Measurements from ENCODE around the gene SLC38A1. TPM values are rescaled to one million over a fixed set of nuclear protein-coding genes. Genes with fewer than 3 reads are reported as not detected.

The SLC38A1 gene
- total RNA-seq, 1 experiment from 2014 or later, result 91.2 TPM

DNA sequence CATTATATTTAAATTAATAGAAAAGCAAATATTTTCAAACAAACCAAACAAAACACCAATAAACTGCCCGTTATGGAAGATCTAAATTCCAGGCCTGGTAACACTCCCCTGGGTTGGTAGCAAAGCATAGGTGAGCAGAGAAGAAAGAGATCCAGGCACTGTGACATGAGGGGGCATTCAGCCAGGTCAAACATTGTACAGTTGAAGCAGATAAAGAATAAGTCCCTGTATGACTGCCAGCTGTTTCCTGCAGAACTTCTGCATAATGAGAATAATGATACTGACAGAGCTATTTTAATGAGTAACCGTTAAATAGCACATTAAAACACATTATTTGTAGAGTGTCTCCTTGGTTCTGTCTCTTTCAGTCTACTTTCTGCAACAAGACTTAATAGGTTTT, 35.4 kb downstream of the SLC38A1 start:
- DNase-seq (ENCODE audit: low spot score), result no peak

- no peak for DNase-seq (ENCODE audit: low spot score)
These were observed 37.9 kb downstream of the SLC38A1 start for GRCh38 chr12:46230983-46231382.

- DNase-seq (ENCODE audit: low spot score), result no peak
These were observed 38.5 kb downstream of the SLC38A1 start for GRCh38 chr12:46230306-46230705.

- DNase-seq (ENCODE audit: low spot score), result no peak
These were observed 41.2 kb downstream of the SLC38A1 start for GRCh38 chr12:46227616-46228015.

DNA sequence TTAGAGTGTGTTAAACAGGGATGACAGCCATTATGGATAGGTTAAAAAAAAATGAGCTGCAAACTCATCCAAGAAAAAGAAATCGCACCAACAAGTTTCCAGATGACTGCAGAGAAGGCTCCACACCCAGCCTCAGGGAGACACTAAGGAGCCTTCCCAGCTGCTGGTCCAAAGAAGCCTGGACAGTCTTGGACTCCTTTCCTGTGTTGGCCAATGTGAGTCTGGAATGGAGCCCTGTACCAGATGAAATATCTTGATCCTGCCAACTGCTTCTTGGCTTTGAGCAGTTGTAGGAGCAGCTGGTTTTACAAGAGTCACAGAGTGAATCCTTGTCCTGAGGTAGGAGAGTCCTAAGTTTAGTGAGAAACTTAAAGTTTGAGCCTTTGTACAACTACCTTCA, 44.5 kb downstream of the SLC38A1 start:
- no peak for DNase-seq (ENCODE audit: low spot score)

DNA sequence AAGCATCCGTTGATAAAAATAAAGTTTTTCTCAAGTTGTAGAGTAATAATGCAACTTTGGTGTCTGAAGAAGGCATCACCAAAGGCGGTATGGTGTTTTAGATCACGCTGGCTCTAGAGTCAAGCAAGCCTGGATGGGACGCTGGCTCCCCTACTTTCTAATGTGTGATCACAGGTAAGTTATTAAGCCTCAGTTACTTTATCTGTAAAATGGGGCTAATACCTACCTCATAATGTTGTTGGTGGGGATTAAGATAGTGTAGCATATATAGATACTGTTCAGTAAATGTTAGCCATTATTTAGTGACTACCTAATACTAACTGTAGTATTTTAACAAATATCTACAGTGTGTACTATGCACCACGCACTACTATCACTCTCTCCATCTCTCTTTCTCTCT, 45.8 kb downstream of the SLC38A1 start:
- DNase-seq (ENCODE audit: low spot score), result no peak

DNA sequence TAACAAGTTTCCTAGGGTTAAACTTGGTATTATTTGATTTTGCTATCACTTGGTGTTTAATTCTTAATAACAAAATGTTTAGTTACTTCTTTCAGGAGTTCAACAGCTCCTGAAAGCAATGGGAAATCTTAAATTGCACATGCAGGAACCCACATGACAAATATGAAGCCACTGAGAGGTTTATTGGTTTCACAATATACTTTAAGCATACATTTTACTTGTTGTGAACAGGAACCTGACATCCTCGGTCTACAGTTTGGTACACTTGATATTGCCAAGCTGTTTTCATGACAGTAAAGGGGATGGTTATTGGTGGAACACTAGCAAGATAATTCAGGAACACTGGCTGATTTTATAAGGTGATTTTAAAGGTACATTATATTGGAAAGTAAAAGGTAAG, 46.2 kb downstream of the SLC38A1 start:
- no peak for DNase-seq (ENCODE audit: low spot score)

GRCh38 chr12:46221255-46222128, 47.4 kb downstream of the SLC38A1 start:
- peak; percentile 46 for DNase-seq (ENCODE audit: low spot score)

DNA sequence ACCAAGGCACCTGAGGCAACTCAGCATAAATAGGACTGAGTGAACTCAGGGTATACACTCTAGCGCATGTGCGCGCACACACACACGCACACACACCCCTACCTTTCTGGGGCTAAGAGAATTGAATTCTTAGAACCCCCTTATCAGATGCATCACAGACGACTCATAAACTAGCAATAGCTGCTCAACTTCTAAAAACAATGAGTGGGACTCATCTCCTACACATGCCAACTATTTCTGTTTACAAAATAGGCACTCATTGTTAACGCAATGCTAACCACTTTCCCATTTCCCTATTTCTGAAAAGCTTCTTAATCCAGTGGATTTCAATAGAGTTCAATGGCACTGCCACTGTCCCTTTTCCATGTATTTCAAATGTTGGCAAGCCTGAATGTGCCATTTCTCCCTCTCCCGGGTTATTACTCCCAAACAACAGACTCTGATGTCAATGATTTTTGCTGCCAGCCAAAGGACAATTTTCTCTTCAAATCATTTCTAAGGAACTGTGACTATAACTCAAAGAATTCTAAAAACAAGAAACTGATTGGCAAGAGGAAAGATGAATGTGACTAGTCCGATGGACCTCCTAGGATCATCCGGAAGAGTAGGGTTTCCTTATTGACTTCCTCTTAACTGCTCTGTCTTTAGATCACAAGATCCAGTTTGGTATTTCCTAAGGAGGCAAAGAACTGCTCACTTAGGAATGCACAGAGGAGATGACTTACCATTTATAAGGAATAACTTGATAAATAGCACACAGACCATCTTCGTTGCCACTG, 48.8 kb downstream of the SLC38A1 start:
- peak; percentile 87 for DNase-seq (ENCODE audit: low spot score)

- no peak for DNase-seq (ENCODE audit: low spot score)
These were observed 49.5 kb downstream of the SLC38A1 start for GRCh38 chr12:46219132-46219876.

DNA sequence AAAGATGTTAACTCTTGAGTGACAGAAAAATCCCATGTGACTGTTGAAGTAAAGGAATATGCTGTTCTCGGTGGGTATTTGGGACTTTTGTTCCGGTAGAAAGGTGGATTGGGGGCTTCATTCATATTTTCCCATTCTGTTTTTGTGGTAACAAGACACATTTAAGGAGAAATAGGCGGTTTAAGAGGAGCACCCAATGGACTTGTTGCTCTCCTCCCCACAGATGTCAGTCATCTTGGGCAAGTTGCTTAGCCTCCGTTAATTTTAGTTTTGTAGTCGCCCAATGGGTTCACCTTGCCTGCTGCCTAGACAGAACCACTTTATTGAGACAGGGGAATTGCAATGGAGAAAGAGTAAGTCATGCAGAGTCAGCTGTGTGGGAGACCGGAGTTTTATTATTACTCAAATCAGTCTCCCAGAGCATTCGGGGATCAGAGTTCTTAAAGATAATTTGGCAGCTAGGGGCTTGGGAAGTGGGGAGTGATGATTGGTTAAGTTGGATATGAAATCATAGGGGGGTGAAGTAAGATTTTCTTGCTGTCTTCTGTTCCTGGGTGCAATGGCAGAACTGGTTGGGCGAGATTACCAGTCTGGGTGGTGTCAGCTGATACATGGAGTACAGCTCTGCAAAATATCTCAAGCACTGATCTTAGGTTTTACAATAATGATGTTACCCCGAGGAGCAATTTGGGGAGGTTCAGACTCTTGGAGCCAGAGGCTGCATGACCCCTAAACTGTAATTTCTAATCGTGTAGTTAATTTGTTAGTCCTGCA, 50.3 kb downstream of the SLC38A1 start:
- no peak for DNase-seq (ENCODE audit: low spot score)

DNA sequence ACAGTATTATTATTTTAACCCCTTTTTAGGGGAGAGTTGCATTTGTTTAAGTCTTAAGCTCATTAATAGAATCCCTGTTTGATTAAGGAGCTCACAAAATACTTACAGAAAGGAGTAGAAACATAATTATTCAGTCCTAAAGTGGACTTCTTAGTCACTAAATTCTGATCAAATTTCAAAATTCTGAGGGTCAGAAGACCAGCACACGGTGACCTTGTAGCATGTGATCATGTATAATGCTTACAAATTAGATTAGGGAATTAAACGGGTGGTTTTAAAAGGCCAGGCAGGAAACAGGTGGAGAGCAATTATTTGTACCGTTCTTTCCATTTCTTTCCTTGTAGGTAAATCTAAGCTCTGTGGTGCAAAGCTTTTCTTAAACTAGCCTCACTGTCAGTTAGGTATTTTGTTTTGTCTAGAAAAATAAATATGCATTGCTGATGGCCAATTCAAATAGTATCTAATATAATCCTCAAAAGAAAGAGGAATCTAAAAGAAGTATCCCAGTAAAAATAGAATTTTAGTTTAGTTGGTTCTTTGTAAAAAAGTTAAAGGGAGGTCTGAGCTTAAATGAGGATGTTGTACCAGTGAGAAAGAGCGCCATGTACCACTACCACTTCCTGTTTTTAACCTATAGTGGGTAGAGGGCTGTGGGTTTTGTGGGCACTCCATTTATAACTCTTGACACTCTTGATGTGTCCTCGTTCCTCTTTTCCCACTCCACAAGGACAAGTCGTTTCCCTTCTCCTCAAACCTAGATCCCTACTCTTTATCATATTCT, 51.1 kb downstream of the SLC38A1 start:
- no peak for DNase-seq (ENCODE audit: low spot score)

- DNase-seq (ENCODE audit: low spot score), result no peak
These were observed 54.0 kb downstream of the SLC38A1 start for GRCh38 chr12:46214668-46215436.

DNA sequence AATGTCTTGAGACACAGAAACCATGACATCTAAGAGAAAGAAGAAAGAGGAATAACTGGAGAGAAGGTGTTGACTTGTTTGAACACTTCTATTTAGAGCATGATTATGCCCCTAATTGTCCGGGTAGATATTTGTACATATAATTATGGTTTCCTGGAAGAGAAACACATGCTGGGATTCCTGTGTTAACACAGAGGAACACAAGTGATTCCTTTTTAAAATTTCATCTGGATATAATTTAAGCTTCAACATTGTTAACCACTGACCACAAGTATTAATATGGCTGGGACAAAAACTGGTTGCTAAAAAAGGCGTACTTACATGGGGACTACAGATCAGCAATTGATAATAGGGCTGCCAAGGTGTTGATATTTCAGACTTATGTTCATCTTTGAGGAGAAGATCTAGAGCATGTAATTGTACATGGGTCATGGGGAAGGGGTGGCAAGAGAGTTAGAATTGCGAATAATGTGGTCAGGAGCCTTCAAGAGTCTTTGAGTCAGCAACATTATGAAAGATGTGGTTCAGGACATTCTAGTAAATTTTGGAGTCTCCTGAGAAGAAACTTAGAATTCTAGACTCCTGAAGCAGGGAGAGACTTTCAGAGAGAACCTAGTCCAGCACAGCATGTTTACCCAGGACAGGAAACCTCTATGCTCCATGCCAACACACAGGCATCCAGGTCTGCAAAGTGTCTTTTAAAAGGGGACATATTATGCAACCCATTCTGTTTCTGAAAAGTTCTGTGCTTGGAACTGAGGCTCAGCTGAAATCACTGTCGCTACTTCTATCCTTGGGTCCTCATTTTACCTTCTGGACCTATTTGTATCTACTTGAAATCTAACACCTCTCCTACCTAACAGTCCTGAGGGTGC, 56.5 kb downstream of the SLC38A1 start:
- DNase-seq (ENCODE audit: low spot score), result no peak

DNA sequence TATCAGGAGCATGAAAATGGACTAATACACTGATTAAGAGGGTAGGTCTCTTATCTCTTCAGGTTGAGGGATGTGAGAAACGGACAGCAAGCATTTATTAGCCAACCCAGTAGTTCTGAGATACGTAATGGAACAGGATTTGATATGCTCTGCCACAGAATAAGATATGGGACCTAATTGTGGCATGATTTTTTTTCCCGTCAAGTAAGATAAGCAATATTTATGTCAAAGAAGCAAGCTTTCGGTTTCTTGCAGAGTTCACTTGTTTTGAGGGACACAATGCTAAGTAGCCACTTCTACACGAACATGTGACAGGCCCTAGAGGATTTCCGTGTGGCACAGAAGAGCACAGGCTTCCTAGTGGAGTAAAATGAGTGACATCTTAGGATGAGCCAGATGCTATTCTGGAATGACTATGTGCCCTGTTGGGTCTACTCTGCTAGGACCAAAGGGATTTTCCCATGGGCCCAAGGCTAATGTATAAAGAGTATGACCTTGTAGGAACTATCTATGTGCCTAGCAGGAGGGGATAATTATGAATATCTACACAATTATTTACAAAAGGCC, 57.9 kb downstream of the SLC38A1 start:
- no peak for DNase-seq (ENCODE audit: low spot score)

DNA sequence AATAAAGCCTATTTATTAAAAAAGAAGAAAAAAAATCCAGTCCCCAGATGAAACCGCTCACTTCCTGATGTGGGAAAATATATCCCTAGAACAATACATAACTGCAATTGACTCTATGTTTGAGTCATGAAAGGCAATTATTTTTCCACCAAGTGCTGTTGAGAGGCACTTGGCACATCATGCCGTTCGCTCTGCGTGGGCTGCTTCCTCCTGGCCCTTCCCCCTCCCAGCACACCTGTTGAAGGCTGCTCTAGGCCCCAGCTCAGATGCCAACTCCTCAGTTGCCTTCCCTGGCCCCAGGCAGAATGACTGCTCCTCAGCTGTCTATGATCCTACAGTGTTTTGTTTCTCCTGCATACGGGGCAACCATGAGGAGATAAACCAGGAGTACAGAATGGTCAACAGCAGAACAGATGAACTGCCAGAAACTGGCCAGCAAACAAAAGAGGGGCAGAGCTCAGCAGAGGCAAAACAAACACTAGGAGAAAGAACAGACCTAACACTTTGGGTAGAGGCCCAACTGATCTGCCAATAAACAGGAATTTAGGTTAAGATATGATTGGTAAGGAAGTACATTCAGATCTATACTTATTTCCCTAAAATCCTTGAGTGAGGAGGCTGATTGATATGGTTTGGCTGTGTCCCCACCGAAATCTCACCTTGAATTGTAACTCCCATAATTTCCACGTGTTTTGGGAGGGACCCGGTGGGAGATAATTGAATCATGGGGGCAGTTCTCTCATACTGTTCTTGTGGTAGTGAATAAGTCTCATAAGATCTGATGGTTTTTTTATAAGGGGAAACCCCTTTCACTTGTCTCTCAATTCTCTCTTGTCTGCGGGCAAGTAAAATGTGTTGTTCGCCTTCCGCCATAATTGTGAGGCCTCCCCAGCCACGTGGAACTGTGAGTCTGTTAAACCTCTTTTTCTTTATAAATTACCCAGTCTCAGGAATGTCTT, 58.6 kb downstream of the SLC38A1 start:
- DNase-seq (ENCODE audit: low spot score), result no peak

GRCh38 chr12:46209170-46209569, 59.7 kb downstream of the SLC38A1 start:
- no peak for DNase-seq (ENCODE audit: low spot score)
